LHCN-M2 (cell line): ENCODE results near the gene DPP6. TPM values are rescaled to one million over a fixed set of nuclear protein-coding genes. Genes with fewer than 3 reads are reported as not detected.

ENCODE experiments used
- DNase-seq: peaks from one replicate; pipeline ENCODE4 v3.0.0-alpha.2; 2012; ENCODE audit warnings: low read depth
- total RNA-seq: library from RNA; depleted of rRNA; stranded (reverse); fragments of >200 nt; gene quantifications from 2 replicates; pipeline ENCODE4 v1.2.3, GENCODE V29; 2014

DPP6 gene
- total RNA-seq, 1 experiment from 2014 or later: not detected

GRCh38 chr7:154767142-154767541 lies 714.9 kb downstream of the DPP6 start:
- no peak for DNase-seq

DNA sequence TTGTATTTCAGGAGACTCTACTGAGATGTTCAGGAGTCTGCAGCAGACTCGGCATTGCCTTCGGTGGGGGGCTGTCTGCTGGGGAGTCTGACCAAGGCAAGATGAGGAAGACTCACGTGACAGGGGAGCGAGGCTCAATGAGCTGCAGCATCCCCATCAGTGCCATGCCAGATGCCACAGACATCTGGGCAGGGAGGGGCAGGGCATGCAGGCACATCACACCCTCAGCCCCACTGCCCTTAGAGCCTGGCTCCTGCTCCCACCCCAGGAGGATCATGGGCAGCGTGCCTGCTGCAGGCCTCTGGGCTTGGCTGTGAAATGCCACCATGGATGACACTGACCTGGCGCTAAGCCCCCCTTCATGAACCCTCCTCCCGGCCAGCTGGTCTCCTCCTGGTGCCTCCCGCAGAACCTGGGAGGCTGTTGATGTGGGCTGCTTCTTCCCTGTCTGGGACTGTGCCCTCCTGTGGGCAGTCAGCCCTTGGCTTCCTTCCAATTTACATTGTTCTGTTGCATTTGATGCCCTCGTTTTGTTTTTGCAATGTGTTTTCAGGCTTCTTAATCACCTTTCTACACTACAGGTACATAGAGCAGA lies 715.7 kb downstream of the DPP6 start:
- no peak for DNase-seq

GRCh38 chr7:154769001-154769400 lies 716.8 kb downstream of the DPP6 start:
- no peak for DNase-seq

DNA sequence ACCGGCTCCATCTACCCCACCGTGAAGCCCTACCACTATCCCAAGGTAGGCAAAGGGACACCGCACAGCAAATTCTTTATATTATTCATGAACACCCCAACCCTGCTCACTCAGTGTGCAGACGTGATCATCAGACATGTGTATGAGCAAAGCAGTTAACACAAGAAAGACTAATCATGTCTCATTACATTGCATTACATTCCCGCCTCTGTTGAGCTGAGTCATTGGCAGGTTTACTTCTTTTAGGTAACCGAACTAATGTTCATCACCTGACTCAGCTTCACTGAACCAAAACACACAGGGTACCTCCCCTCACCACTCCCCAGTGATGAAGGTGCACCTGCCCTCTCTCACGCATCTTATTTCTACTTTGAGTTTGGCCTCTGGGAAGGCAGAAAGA lies 717.3 kb downstream of the DPP6 start:
- DNase-seq: no peak

GRCh38 chr7:154770361-154770760 lies 718.2 kb downstream of the DPP6 start:
- DNase-seq: no peak

DNA sequence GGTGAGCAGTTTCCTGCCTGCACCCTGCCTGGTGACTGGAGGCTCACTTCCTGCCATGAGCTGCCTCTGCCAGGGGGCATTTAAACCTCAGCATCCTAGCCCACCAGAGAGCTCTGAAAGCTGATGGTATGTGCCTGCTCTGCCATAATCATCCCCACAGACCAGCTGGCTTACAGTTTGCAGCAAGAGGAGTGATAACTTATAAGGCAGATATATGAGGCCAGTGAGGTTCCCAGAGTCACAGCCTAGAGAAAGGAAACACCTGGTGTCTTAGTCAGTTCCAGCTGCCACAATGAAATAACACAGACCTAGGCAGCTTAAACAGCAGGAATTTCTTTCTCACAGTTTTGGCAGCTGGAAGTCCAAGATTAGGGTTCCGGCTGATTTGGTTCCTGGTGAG lies 718.8 kb downstream of the DPP6 start:
- no peak for DNase-seq

DNA sequence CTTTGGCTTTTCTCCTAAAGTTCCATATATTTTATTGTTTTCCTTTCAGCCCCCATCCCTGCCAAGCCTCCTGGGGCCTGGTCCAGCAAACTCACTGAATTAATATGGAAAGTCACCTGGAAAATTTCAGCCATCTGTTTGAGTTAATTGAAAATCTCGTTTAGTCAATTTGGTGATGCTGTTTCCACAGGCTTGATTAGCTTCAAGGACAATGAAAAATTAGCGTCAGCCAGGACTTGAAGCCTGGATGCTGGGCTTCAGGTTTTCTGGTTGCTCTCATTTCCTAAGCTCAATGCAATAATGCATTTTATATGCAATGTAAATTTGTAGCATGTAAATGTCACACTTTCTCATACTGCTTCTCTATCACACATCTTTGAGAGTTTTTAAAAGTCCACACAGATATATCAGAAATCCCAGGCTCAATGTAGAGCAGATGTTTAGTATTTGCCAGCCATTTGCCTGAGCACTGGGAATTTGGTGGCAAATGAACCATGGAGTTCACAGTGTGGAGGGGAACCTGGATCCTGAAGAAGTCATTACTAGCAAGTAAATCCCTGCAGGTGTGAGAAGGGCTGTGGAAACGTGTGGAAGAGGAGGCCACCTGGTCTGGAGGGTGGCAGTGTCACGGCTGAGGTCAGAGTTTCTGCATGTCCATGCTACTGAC lies 722.2 kb downstream of the DPP6 start:
- no peak for DNase-seq

GRCh38 chr7:154775681-154776080 lies 723.5 kb downstream of the DPP6 start:
- no peak for DNase-seq

DNA sequence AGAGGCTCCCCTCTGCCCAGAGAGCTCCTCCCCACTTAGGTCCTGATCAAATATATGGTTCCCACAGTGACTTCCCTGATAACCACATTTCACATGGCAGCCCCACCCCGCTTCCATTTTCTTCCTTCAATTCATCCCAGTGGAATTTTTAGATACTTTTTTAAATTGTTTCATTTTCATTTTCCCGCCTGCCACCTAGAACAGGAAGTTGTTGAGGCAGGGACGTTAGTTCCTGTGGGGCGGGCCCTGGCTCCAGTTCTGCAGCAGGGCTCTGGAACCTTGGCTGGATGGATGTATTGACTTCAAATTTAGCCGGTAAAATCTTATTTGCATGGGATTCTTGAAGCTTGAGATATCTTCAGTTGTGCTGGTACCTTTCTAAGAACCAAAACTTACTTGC lies 724.2 kb downstream of the DPP6 start:
- DNase-seq: no peak

GRCh38 chr7:154777023-154777422 lies 724.8 kb downstream of the DPP6 start:
- peak; percentile 9 for DNase-seq

- DNase-seq: no peak
Observed at GRCh38 chr7:154777489-154777888, 725.3 kb downstream of the DPP6 start.

DNA sequence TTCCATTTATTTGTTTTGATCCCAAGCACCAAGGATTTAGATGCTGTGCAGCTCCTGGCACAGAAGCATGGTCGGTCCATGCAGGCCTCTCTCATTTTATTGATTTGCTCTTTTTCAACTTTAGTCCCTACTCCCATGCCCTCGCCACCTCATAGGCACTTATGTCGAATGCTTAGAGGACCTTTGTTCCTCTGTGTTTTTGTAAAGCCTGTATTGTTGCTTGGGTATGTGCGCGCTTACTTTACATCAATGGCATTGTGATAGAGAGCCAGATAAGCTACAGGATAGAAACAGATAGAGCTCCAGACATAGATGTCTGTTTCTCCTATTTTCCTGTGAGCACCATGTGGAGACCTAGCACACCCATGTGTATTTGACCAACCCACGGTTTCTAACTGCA lies 725.7 kb downstream of the DPP6 start:
- DNase-seq: no peak

DNA sequence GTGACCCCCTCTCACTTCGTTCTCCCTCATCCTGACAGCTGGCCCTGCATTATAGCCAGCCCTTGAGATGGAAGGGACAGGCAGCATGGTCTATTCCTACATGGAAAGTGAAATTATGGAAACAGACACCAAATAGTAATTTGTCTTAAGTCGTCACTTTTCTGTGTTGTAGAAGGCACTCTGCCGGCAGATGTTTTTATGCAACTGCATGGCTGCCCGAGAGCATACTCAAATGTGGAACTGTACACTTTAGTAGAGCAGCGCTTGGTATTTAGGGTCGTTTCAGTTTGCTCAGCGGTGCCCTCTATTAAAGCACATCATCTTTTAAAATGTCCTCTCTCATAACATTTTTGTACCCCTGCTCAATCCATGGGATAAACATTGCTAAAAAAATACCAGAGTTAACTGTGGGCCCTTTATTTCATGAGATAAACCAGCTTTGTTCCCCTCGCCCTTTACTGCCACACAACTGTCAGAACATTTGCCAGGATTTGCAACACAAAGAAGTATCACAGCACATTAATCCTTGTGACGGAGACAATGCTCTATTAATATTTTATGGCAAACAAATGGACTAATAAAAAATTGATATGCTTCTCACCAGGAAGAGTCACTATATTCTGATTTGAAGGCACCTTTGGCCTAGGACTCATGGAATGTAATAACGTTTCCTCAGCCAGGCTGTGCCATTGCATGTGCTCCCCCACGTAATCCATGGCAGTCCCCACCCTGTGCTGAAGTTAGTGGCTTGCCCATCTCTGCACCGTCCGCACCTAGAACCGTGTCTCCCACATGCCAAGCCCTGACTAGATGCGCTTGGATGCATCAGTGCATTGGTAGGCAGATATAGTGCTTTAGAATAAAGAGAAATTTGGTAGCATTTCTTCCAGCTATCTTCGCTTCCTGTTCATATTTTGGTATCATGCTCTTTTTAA lies 729.4 kb downstream of the DPP6 start:
- DNase-seq: no peak

DNA sequence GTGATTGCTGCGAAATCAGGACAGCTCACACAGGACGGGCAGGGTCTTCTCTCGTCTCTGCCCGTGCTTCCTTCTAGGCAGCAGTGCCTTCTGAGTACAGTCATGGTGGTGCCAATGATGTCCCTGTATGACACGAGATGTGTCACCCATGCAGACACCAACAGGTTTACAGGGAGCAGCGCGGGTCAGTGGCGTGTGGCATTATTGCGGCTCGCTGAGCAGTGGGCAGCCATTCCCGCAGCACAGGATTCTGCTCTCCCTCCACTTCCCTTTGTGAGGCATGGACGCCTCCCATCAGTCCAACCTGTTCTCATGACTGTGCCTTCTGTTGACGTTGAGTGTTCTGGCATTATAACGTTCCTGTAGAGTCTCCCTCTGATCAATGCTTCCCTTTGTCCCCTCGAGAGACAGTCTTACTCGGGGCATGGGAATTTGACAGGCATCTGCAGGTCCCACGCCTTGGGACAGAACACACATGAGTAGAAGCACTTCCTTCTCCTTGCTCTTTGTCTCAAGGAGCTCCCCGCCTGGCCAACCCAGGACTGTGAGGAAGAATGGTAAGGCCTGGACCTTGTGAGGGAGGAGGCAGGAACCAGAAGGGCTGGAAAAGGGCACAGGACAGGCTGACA lies 731.2 kb downstream of the DPP6 start:
- DNase-seq: no peak

DNA sequence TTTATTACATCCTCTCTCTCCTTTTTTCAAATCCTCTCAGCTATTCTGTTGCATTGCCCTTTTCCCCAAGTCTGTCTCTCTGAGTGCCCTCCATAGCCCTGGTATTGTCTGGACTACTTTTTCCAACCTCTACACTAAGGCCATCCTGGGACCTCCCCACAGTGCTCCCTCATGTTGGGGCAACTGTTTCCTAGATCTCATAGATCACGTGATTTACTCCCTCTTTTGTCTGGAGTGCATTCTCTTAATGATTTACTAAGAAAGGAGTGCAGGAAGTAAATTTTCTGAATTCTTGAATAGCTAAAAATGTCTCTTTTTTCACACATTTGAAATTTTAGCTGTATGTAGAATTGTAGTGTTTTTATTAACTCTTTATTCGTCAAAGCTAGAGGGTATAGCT lies 733.7 kb downstream of the DPP6 start:
- DNase-seq: no peak

- DNase-seq: no peak
Observed at GRCh38 chr7:154789404-154789803, 737.2 kb downstream of the DPP6 start.

GRCh38 chr7:154791611-154792010 lies 739.4 kb downstream of the DPP6 start:
- no peak for DNase-seq

- DNase-seq: no peak
Observed at GRCh38 chr7:154792436-154793055, 740.3 kb downstream of the DPP6 start.

- DNase-seq: no peak
Observed at GRCh38 chr7:154794147-154794780, 742.1 kb downstream of the DPP6 start.

- DNase-seq: no peak
Observed at GRCh38 chr7:154795014-154795413, 742.8 kb downstream of the DPP6 start.

DNA sequence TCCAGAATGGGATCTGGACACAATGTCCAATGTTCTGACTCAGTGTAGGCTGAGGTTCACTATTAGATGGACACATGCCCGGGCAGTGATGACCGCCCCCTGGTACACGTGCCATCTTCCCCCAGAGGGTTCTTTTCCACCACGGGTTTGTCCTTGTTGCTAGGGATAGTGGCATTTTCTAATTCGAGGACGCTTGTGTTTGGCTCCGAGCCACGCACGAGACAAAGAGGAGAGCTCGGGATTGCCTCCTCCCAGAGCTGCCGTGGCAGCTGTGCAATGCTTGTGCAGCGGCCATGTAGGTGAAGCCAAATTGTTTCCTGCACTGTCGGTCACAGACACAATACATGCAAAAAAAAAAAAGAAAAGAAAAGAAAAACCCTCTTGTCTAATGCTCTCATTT lies 743.2 kb downstream of the DPP6 start:
- no peak for DNase-seq
